DND-41 (cell line): ENCODE results near the gene KRTCAP3.

ENCODE experiments used
- CTCF ChIP-seq: IDR thresholded peaks from 2 replicates; pipeline ENCODE4 v1.5.1; 2012; ENCODE audit warnings: borderline replicate concordance, low read length, moderate library complexity, mild to moderate bottlenecking; ENCODE audit not compliant: poor library complexity, severe bottlenecking; ENCODE audit errors: extremely low read depth
- EZH2 ChIP-seq: IDR thresholded peaks from 3 replicates; pipeline ENCODE4 v1.6.1; 2012; ENCODE audit warnings: borderline replicate concordance, low read depth, mild to moderate bottlenecking, moderate library complexity, low read length, inconsistent platforms; ENCODE audit not compliant: severe bottlenecking

DNA sequence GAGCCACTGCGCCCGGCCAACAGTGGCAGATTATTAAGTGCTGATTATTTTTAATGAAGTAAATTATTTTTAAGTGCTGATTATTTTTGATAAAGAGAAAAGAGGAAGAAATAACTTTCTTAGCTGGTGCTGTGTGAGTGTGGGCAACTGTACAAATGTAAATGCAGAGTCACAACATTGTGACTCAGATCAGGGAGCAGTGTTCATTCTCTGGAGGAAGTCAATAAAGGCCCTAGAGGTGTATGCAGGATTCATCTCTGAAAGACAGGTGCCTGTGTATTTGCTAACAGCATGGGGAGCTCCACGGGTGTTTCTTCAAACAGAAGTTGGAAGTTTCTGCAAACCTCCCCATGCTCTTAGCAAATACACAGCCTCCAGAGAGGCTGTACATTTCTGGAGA, 6.2 kb downstream of the KRTCAP3 start:
- TF ChIP-seq CTCF (no peak), EZH2 (no peak)
